ENCODE data around the gene ITGB1. TPM values are rescaled to one million over a fixed set of nuclear protein-coding genes. Genes with fewer than 3 reads are reported as not detected.
"Not testable (repeated sequence)": the region's sequence is repeated elsewhere in the genome, so short reads cannot be mapped to it uniquely, and the experiment has no call there.

The ITGB1 gene
- total RNA-seq: 100 to 1,000 TPM; 462 to 660 TPM
- long read RNA-seq, transcript ITGB1-201 (16 exons, 3,640 nt): major isoform, 144 of 346 reads
- long read RNA-seq, partial matches to known transcripts: 45 of 346 reads
- long read RNA-seq, other reads (novel, unspliced or antisense): 157 of 346 reads

DNA sequence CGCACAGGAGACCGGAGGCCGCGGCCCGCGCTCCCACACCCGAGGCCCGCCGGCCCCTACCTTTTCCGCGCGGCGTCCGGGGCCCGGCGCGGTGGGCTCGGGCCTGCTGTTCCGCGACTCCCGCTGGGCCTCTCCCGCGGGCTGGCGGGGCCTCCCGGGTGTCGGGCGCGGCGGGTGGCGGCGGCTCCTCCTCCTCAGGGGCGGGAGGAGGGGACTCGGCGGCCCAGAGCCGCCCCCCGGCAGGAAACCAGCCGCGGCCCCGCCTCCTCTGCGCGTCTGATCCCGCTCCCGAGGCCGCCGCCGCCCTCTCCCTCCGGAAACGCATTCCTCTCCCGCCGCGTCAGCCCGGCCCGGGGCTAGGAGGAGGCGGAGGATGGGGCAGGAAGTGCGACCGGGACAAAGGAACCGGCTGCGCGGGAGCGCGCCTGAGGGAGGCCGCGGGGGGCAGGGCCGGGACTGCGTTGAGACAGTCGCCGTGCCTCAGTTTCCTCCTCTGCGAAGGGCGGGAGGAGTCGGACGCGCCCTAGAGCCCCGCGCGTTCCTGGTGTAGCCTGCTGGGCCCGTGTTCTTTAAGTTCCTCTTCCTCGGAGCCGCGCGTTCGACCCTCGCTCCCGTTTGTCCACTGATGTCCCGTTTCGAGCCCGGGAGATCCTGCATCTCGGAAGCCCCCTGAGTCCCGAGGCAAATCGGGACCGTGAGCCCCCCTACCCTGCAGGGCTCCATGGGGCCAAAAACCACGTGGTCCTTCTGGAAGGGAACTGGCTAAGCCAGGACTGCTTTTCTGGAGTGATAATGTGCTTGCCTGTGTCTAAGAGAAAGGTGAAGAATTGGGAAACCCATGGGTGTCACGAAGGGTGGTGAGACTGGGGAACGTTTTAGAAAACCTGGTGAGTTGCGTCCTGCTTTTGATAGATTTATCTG lies at the start of gene ITGB1:
Gene ITGB1 (minus strand): TSS at position 146 of the 921 bp plus-strand sequence. CDS start 22,672 bp downstream, outside the sequence.
- DNase-seq (peak; percentile 98), ATAC-seq (peak; percentile 95 to 96)
- intact Hi-C loops (cut with DNase I): no loop called here

DNA sequence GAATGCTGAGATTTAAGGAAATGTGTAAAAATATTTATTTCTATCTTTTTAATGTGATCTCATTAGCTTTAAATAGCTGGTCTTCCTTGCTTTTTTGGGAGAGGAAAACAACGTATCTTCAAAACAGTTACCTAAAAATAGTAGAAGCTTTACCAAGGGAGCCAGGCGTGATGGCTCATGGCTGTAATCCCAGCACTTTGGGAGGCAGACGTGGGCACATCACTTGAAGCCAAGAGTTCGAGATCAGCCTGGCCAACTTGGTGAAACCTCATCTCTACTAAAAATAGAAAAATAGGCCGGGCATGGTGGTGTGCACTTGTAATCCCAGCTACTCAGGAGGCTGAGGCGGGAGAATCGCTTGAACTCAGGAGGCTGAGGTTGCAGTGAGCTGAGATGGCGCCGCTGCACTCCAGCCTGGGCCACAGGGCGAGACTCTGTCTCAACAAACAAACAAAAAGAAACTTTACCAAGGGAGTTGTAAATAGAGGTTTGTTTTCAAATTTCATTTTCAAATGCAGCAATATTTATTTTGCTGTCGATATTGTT lies 48.4 kb upstream of the ITGB1 start:
- no peak for DNase-seq
- intact Hi-C loops (cut with DNase I): loop anchor here (5.0 to 10.0 kb wide), 3 partner anchors 44 to 209 kb away; no protein-coding TSS in a partner anchor
- no peak for ATAC-seq

DNA sequence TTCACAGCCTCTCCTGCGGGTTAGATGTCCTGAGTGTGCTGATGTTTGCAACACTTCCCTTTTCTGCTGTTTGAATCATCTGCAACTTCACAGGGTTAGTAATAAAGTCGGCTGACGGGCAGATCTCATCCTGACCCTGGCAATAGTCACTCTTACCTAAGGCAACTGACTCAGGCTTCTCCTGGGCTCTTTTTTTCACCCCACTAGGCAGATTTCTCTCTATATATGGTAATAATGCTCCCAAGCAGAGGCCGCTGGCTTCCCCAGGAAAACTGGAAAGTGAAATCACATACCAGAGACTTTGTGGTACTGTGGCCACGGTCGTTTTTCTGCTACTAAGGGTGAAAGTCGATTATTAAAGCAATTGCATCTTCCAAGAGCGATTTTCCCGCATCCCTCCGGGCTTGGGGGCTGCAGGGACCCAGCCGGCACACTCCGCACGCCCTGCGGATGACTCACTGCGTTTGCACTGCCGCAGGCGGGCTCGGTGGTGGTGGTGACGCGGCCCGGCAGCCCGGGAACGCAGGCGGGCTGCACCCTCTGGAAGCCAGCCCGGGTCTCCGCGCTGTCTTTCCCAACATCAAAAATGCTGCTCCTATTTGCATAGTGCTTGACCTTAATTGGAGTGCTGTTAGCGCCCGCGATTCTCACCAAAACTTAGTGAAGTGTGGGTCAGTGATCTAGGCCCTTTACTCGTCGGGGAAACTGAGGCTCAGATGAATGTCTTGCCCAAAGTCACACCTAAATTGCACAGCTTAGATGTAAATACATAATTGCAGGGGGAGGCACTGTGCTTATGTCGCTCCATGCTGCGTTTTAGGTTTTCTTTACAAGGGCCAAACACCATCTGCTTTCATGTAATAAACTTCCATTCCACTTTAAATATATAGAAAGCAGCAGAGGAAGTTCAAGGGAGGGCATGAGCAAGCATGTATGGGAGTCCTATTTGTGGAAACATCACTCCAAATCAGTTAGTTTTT lies 47.6 kb upstream of the ITGB1 start:
- DNase-seq (peak; percentile 88), ATAC-seq (peak; percentile 94 to 98)
- intact Hi-C loops (cut with DNase I): loop anchor here (5.0 to 10.0 kb wide), 3 partner anchors 43 to 208 kb away; no protein-coding TSS in a partner anchor

DNA sequence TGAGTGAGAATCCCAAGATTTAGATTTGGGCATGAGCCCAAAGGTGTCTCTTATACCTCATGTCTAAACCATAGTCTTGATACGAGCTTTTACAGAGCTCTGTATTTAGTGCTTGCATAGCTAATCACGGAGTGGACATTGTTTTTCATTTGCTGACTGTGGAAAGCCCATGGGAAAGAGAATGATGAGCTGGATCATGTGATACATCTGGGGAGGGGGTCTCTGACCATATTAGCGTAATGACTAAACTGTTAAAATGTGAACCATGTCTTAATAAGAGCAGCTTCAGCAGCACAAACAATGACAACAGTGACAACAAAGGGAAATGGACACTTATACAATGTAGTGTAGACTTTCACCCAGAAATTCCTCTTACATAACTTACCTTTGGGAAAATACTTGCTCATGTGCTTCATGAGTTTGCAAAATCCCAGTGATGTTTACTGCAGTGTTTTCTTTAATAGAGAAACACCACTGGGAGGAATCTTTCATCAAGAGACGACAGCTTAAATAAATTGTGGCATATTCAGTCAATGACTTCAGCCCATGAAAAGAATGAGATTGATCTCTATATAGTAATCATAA lies 44.0 kb upstream of the ITGB1 start:
- intact Hi-C loops (cut with DNase I): loop anchor here in 1 of 2 donors (10.0 kb wide), 1 partner anchor 57 kb away; no protein-coding TSS in a partner anchor
- peak in 1 of 2 donors; percentile 17 for ATAC-seq
- no peak for DNase-seq

- DNase-seq; intact Hi-C loops (cut with DNase I): not testable (repeated sequence)
- peak; percentile 12 to 31 for ATAC-seq
These were observed 40.1 kb upstream of the ITGB1 start for GRCh38 chr10:32998060-32998581.

DNA sequence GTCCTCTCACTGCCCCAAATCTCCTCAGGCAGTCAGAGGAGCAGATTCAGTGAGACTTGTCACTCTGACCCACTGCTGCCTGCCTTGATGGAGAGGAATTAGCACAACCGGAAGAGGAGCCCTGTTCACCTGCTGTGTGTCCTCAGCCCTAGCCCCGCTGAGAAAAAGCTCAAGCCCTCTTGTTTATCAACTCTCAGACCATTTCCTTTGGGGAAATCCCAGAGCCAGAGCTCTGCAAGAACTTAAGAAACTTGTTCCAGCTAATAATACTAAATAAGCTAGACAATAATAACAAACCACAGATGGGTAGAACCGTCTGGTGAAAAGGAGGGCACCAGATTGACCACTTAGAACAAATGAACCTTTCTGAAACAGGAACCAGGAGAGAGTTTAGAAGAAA lies 37.7 kb upstream of the ITGB1 start:
- intact Hi-C loops (cut with DNase I): no loop called here
- DNase-seq (no peak), ATAC-seq (peak in 1 of 2 donors; percentile 34)

DNA sequence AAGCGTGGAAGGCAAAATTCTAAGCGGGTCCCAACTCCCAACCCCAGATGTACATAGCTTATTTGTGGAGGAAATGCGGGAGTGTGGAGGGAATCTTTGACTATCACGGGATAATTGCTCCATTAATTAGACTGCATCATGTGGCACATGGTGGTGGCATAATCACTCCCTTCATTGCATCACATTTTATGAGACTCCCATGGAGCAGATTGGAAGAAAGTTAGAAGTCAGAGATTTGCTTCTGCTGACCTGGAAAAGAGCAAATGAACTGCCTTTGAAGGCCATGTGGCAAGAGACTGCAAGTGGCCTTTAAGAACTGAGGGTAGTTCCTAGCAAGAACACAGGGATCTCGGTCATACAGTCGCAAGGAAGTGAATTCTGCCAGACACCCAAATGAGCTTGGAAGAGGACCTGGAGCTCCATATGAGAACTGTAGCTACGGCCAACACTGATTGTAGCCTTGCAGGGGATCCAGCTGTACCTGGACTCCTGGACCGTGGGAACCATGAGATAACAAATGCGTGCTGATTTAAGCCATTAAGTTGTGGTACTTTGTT lies 37.1 kb upstream of the ITGB1 start:
- ATAC-seq: no peak
- intact Hi-C loops (cut with DNase I): no loop called here
- no peak for DNase-seq

DNA sequence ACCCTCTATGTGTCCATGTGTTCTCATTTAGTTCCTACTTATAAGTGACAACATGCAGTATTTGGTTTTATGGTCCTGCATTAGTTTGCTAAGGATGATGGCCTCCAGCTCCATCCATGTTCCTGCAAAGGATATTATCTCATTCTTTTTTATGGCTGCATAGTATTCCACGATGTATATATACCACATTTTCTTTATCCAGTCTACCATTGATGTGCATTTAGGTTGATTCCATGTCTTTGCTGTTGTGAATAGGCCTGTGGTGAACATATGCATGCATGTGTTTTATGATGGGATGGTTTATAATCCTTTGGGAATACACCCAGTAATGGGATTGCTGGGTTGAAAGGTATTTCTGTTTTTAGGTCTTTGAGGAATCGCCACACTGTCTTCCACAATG lies 36.6 kb upstream of the ITGB1 start:
- intact Hi-C loops (cut with DNase I); ATAC-seq; DNase-seq: not testable (repeated sequence)

DNA sequence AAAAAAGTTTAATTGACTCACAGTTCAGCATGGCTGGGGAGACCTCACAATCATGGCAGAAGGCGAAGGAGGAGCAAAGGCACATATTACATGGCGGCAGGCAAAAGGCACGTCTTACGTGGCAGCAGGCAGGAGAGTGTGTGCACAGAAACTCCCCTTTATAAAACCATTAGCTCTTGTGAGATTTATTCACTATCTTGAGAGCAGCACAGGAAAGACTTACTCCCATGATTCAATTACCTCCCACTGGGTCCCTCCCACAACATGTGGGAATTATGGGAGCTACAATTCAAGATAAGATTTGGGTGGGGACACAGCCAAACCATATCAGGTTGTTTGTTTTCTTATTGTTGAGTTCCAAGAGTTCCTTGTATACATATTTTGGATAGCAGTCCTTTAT lies 34.3 kb upstream of the ITGB1 start:
- intact Hi-C loops (cut with DNase I); DNase-seq: not testable (repeated sequence)
- peak in 1 of 2 donors; percentile 11 for ATAC-seq

- ATAC-seq: no peak
- DNase-seq: no peak
- intact Hi-C loops (cut with DNase I): no loop called here
These were observed 32.8 kb upstream of the ITGB1 start for GRCh38 chr10:32990811-32991210.

GRCh38 chr10:32988604-32989003 lies 30.6 kb upstream of the ITGB1 start:
- DNase-seq (no peak), ATAC-seq (no peak)
- intact Hi-C loops (cut with DNase I): no loop called here

GRCh38 chr10:32987172-32987571 lies 29.1 kb upstream of the ITGB1 start:
- DNase-seq: no peak
- ATAC-seq: no peak
- intact Hi-C loops (cut with DNase I): no loop called here

DNA sequence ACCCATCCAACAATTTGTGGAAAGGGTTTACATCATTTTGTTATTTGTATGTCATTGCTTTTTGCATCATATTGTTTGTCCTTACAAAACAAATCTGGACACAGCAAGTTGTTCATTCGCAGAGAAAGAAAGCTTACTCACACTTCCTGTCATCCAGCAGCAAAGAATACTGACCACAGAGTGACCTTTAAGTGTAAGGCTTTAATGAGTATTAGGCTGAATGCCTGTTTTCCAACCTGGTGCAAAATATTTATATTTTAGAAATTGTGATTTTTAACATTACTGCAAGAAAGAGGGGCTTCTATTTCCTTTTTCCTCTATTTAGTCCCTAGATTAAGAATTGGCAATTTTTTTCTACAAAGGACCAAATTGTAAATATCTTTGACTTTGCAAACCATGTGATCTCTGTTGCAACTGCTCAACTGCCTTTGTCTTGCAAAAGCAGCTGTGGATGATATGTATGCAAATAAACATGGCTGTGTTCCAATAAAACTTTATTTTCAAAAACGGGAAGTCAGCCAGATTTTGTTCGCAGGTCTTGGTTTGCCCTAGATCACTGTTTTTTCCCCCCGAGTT lies 27.8 kb upstream of the ITGB1 start:
- ATAC-seq (no peak), DNase-seq (no peak)
- intact Hi-C loops (cut with DNase I): no loop called here

- intact Hi-C loops (cut with DNase I): no loop called here
- no peak for DNase-seq
- ATAC-seq: no peak
These were observed 27.3 kb upstream of the ITGB1 start for GRCh38 chr10:32985341-32985764.

DNA sequence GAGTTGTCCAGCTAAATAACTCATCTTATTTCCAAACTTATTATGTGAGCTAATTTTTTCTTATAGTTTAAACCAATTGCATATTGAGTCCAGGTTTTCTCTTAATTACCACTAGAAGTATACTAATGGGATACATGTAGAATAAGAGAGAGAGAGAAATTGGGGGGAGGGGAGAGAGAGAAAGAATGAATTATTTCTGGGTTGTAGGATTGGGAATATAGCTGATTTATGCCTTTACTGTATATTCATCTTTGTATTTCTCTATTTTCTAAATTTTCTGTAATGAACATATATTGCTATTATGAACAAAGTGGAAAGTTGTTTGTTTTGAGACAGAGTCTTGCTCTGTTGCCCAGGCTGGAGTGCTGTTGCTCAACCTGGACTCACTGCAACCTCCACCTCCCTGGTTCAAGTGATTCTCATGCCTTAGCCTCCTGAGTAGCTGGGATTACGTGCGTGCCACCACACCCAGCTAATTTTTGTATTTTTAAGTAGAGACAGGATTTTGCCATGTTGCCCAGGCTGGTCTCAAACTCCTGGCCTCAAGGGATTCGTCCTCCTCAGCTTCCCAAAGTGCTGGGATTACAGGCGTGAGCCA lies 26.1 kb upstream of the ITGB1 start:
- DNase-seq: no peak
- intact Hi-C loops (cut with DNase I): no loop called here
- ATAC-seq: no peak

DNA sequence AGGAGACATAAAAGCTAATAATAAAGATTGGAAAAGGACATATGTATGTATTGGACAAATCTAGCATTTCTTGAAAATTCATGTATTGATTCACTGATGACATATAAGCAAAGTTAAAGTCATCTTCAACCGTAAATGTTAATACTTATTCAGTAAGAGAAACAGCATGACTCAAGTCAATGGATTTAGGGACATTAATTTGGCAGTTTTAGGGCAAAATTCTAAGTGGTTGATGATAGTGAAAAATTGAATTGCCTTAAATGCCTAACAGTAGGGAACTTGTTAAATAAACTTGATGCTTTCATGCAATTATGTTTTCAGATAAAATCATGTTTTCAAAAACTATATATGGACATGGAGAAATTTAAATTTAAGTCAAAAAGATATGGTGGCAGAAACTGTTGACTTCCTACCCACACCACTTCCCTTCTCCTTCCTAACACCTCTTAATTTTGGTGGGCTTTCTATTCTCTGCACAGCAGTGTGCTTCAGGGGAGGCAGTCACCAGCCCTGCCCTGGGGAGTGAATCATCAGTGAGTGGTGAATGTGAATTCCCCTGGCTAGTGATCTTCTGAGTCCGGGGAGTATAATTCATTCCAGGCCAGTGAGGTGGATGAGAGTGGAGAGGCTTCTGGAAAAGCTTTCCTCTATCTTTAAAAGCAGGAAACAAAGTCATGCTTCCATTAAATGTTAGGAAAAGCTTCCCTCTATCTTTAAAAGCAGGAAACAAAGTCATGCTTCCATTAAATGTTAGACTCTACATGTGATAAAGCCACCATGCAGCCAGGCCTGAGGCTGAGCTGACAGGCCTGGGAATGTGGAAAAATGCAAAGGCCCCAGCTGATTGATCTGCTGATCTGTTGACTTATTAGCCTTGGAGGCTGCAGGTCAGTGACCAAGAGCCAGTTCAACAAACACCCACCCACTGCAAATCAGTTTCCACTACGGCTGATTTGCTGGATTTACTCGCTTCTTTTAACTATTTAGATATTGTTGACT lies 25.2 kb upstream of the ITGB1 start:
- ATAC-seq: peak in 1 of 2 donors; percentile 46
- intact Hi-C loops (cut with DNase I): no loop called here
- DNase-seq: no peak
